ENCODE data around the gene MAML2. TPM values are rescaled to one million over a fixed set of nuclear protein-coding genes. Genes with fewer than 3 reads are reported as not detected.

The MAML2 gene
- total RNA-seq, 1 experiment from 2014 or later, result 2.9 TPM

DNA sequence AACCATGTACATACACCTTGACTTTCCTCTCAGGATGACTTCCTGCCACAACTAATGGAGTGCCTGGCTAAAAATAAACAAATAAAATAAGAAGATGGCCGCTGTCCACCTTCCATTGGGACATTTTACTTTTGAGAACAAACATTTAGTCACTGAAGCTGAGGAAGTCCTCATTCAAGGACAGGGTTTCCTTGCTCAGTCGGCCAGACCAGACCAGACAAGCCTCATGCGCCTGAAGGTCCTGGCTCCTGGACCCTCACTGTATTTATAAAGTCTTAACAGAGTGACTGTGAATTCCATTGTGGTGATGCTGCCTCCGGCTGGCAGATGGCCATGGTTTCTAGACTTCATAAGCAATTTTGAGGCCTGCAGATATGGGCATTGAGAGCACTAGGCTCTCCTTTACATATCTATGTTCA, 114.5 kb downstream of the MAML2 start:
- no TSS peak for BruUV-seq (replicated peaks)
- Histone ChIP-seq H3K27ac (ENCODE audit: low read length) (no peak overlapping the region), H3K36me3 (ENCODE audit: control insufficient read depth, insufficient read depth, low read length) (no peaks in the 10 kb centered on the region), H3K9me3 (ENCODE audit: control insufficient read depth, insufficient read depth, low read depth, low read length) (no peaks in the 10 kb centered on the region), H3K4me1 (ENCODE audit: control insufficient read depth, insufficient read depth, low read length) (no peaks in the 10 kb centered on the region), H3K4me3 (ENCODE audit: low read depth in 2 of 2, low read length in 2 of 2) (no peak overlapping the region), H3K27me3 (ENCODE audit: control insufficient read depth, insufficient read depth, low read length) (no peaks in the 10 kb centered on the region)
- ChIA-PET POLR2A (no interaction called here), CTCF (no interaction called here)
- DNase-seq (ENCODE audit: low read depth, low spot score) (no peak), ATAC-seq (peak; percentile 85)
- intact Hi-C loops (cut with micrococcal nuclease; ENCODE audit: unreplicated experiment), result no loop called here
- in situ Hi-C loops (cut with HindIII; ENCODE audit: low pct_unique_long_range_greater_than_20kb, low sequenced_read_pairs), result no loop called here
- TF ChIP-seq, protein P1, sequence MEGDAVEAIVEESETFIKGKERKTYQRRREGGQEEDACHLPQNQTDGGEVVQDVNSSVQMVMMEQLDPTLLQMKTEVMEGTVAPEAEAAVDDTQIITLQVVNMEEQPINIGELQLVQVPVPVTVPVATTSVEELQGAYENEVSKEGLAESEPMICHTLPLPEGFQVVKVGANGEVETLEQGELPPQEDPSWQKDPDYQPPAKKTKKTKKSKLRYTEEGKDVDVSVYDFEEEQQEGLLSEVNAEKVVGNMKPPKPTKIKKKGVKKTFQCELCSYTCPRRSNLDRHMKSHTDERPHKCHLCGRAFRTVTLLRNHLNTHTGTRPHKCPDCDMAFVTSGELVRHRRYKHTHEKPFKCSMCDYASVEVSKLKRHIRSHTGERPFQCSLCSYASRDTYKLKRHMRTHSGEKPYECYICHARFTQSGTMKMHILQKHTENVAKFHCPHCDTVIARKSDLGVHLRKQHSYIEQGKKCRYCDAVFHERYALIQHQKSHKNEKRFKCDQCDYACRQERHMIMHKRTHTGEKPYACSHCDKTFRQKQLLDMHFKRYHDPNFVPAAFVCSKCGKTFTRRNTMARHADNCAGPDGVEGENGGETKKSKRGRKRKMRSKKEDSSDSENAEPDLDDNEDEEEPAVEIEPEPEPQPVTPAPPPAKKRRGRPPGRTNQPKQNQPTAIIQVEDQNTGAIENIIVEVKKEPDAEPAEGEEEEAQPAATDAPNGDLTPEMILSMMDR (IDR thresholded peaks at IDR 0.05), result no peak
- TF ChIP-seq POLR2AphosphoS5 (IDR thresholded peaks at IDR 0.05; ENCODE audit: low read depth, low read length) (no peak), SIN3A (IDR thresholded peaks at IDR 0.05; ENCODE audit: borderline replicate concordance, insufficient read depth, low read depth, low read length) (no peak), TCF7L2 (IDR thresholded peaks at IDR 0.05; ENCODE audit: low read depth, low read length) (no peak)
- TF ChIP-seq, protein P2, sequence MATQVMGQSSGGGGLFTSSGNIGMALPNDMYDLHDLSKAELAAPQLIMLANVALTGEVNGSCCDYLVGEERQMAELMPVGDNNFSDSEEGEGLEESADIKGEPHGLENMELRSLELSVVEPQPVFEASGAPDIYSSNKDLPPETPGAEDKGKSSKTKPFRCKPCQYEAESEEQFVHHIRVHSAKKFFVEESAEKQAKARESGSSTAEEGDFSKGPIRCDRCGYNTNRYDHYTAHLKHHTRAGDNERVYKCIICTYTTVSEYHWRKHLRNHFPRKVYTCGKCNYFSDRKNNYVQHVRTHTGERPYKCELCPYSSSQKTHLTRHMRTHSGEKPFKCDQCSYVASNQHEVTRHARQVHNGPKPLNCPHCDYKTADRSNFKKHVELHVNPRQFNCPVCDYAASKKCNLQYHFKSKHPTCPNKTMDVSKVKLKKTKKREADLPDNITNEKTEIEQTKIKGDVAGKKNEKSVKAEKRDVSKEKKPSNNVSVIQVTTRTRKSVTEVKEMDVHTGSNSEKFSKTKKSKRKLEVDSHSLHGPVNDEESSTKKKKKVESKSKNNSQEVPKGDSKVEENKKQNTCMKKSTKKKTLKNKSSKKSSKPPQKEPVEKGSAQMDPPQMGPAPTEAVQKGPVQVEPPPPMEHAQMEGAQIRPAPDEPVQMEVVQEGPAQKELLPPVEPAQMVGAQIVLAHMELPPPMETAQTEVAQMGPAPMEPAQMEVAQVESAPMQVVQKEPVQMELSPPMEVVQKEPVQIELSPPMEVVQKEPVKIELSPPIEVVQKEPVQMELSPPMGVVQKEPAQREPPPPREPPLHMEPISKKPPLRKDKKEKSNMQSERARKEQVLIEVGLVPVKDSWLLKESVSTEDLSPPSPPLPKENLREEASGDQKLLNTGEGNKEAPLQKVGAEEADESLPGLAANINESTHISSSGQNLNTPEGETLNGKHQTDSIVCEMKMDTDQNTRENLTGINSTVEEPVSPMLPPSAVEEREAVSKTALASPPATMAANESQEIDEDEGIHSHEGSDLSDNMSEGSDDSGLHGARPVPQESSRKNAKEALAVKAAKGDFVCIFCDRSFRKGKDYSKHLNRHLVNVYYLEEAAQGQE (IDR thresholded peaks at IDR 0.05; ENCODE audit: insufficient read depth in 1 of 2, low read depth in 2 of 2, low read length in 1 of 2), result no peak

DNA sequence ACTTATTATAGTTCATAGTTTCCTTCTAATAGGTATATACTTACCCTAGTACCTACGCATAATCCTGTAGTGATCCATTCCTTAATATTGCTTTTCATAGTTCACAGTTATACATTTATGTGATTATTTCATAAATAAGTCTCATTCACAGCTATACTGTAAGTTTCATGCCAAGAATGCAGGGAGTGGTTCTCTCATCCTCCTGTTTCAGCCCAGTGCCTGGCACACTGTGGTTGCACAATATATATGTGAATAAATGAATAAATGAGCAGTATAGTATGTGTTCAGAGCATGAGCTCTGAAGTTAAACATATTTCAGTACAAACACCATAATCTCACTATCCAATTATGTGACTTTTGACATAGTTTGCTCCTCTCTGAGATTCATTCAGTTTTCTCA, 115.8 kb downstream of the MAML2 start:
- Histone ChIP-seq H3K36me3 (ENCODE audit: control insufficient read depth, insufficient read depth, low read length) (no peaks in the 10 kb centered on the region), H3K27me3 (ENCODE audit: control insufficient read depth, insufficient read depth, low read length) (no peaks in the 10 kb centered on the region), H3K9me3 (ENCODE audit: control insufficient read depth, insufficient read depth, low read depth, low read length) (no peaks in the 10 kb centered on the region), H3K27ac (ENCODE audit: low read length) (no peak overlapping the region), H3K4me3 (ENCODE audit: low read depth in 2 of 2, low read length in 2 of 2) (no peak overlapping the region), H3K4me1 (ENCODE audit: control insufficient read depth, insufficient read depth, low read length) (no peaks in the 10 kb centered on the region)
- in situ Hi-C loops (cut with HindIII; ENCODE audit: low pct_unique_long_range_greater_than_20kb, low sequenced_read_pairs), result no loop called here
- no peak for DNase-seq (ENCODE audit: low read depth, low spot score)
- intact Hi-C loops (cut with micrococcal nuclease; ENCODE audit: unreplicated experiment), result no loop called here
- TF ChIP-seq, protein P2 (IDR thresholded peaks at IDR 0.05; ENCODE audit: insufficient read depth in 1 of 2, low read depth in 2 of 2, low read length in 1 of 2), result no peak
- TF ChIP-seq SIN3A (IDR thresholded peaks at IDR 0.05; ENCODE audit: borderline replicate concordance, insufficient read depth, low read depth, low read length), result no peak
- no peak for TF ChIP-seq TCF7L2 (IDR thresholded peaks at IDR 0.05; ENCODE audit: low read depth, low read length)
- TF ChIP-seq POLR2AphosphoS5 (IDR thresholded peaks at IDR 0.05; ENCODE audit: low read depth, low read length), result no peak
- TF ChIP-seq, protein P1 (IDR thresholded peaks at IDR 0.05), result no peak
- no TSS peak for BruUV-seq (replicated peaks)
- no peak for ATAC-seq
- CTCF ChIA-PET, result no interaction called here
- POLR2A ChIA-PET, result no interaction called here

All from Panc1 (cell line).